HG03095 (cell line): Measurements from ENCODE around the gene CXCR6.

Experiments
- ATAC-seq: cut with Tn5 transposase; IDR thresholded peaks from one replicate; pipeline ENCODE4 v1.9.1; 2021; ENCODE audit warnings: moderate library complexity; ENCODE audit not compliant: unreplicated experiment

The CXCR6 gene

GRCh38 chr3:45966950-45967640 is 23.8 kb downstream of the CXCR6 start:
- no peak for ATAC-seq

- ATAC-seq: no peak
These were observed 24.5 kb downstream of the CXCR6 start for GRCh38 chr3:45967724-45968123.

- no peak for ATAC-seq
These were observed 24.9 kb downstream of the CXCR6 start for GRCh38 chr3:45968149-45968548.

GRCh38 chr3:45968706-45969105 is 25.4 kb downstream of the CXCR6 start:
- no peak for ATAC-seq

GRCh38 chr3:45969116-45969515 is 25.9 kb downstream of the CXCR6 start:
- ATAC-seq: no peak

- ATAC-seq: no peak
These were observed 26.7 kb downstream of the CXCR6 start for GRCh38 chr3:45969953-45970352.

GRCh38 chr3:45972534-45973402 is 29.5 kb downstream of the CXCR6 start:
- ATAC-seq: no peak

GRCh38 chr3:45974686-45975085 is 31.4 kb downstream of the CXCR6 start:
- no peak for ATAC-seq

- ATAC-seq: no peak
These were observed 32.4 kb downstream of the CXCR6 start for GRCh38 chr3:45975686-45976085.

GRCh38 chr3:45976191-45977091 is 33.2 kb downstream of the CXCR6 start:
- no peak for ATAC-seq

GRCh38 chr3:45978006-45978761 is 34.9 kb downstream of the CXCR6 start:
- no peak for ATAC-seq

GRCh38 chr3:45979378-45979777 is 36.1 kb downstream of the CXCR6 start:
- ATAC-seq: no peak

GRCh38 chr3:45980229-45980813 is 37.1 kb downstream of the CXCR6 start:
- no peak for ATAC-seq

GRCh38 chr3:45980819-45981218 is 37.6 kb downstream of the CXCR6 start:
- ATAC-seq: no peak

GRCh38 chr3:45981346-45982074 is 38.2 kb downstream of the CXCR6 start:
- no peak for ATAC-seq

- no peak for ATAC-seq
These were observed 40.5 kb downstream of the CXCR6 start for GRCh38 chr3:45983770-45984169.

GRCh38 chr3:45984331-45985312 is 41.4 kb downstream of the CXCR6 start:
- no peak for ATAC-seq
